Breast epithelium (tissue), 3 donors: ENCODE data around the gene SRGAP1.

Experiments
- CTCF ChIP-seq, 3 donors: fragments of 450-650 bp; IDR thresholded peaks; one replicate each; pipeline ENCODE4 v1.5.1; 2016 to 2017; ENCODE audit warnings: antibody characterized with exemption in 3 of 3, mild to moderate bottlenecking in 3 of 3, moderate library complexity in 3 of 3
- POLR2A ChIP-seq: fragments of 450-650 bp; IDR thresholded peaks from one replicate; pipeline ENCODE4 v1.6.1; 2016; ENCODE audit warnings: antibody characterized with exemption, mild to moderate bottlenecking, moderate library complexity
- POLR2AphosphoS5 ChIP-seq, 3 donors: sonication (generic); formaldehyde crosslinking; IDR thresholded peaks; one replicate each; pipeline ENCODE4 v1.6.1; 2017; ENCODE audit warnings: antibody characterized with exemption in 3 of 3

DNA sequence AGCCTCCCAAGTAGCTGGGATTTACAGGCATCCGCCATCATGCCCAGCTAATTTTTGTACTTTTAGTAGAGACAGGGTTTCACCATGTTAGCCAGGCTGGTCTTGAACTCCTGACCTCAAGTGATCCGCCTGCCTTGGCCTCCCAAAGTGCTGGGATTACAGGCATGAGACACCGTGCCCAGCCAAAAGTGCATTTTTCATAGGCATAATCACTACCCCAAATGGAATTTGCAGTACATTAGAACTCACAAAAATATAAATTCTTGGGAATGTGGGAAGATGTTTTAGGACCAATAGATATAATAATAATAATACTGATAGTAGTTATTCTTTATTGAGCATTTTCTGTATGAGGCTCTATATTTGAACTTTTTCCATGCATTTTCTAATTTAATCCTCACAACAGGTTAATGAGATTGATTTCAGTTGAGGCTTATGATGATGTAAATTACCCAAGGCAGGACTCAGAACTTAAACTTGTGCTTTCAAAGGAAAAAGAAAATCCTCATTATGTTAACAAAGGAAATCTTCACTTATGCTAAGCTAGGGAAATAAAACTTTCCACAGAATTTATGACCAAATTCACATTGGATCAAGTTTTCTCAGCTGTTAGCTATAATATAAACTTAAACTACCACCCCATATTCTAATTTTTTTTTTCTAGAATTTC lies 121.6 kb downstream of the SRGAP1 start:
- TF ChIP-seq CTCF (IDR thresholded peaks at IDR 0.05) (no peak), POLR2AphosphoS5 (IDR thresholded peaks at IDR 0.05) (no peak), POLR2A (no peak)
